GM12801 (cell line): ENCODE data around the gene ALDH3A2.

ENCODE experiments used
- CTCF ChIP-seq: IDR thresholded peaks from one replicate; pipeline ENCODE4 v1.5.1; 2011; ENCODE audit warnings: control low read depth; ENCODE audit not compliant: insufficient read length; ENCODE audit errors: extremely low read depth

The ALDH3A2 gene

GRCh38 chr17:19648475-19649273, at the start of gene ALDH3A2:
ALDH3A2 (plus strand) TSS chr17:19648751; CDS start chr17:19648972, 221 bp downstream.
- TF ChIP-seq CTCF, result no peak

GRCh38 chr17:19610311-19610710, 38.2 kb upstream of the ALDH3A2 start:
- no peak for TF ChIP-seq CTCF

GRCh38 chr17:19610879-19611278, 37.7 kb upstream of the ALDH3A2 start:
- TF ChIP-seq CTCF, result no peak

GRCh38 chr17:19613979-19614378, 34.6 kb upstream of the ALDH3A2 start:
- no peak for TF ChIP-seq CTCF

- TF ChIP-seq CTCF, result no peak
These were observed 33.7 kb upstream of the ALDH3A2 start for GRCh38 chr17:19614900-19615299.

GRCh38 chr17:19618015-19618414, 30.5 kb upstream of the ALDH3A2 start:
- no peak for TF ChIP-seq CTCF

GRCh38 chr17:19619705-19620325, 28.7 kb upstream of the ALDH3A2 start:
- no peak for TF ChIP-seq CTCF
